Nephron progenitor cell (in vitro differentiated cells): ENCODE measurements around the gene ZNF479.
"Not testable (repeated sequence)": the region's sequence is repeated elsewhere in the genome, so short reads cannot be mapped to it uniquely, and the experiment has no call there.

Experiments used
- DNase-seq: peaks from one replicate; pipeline ENCODE4 v3.0.0; 2021
- H3K27ac Mint-ChIP-seq: 2 replicates; pipeline ENCODE4 v1.8.0; 2021; ENCODE audit warnings: mild to moderate bottlenecking, moderate library complexity, mixed read lengths
- H3K27me3 Mint-ChIP-seq: 2 replicates; pipeline ENCODE4 v1.8.0; 2021; ENCODE audit warnings: mild to moderate bottlenecking, low read depth, mixed read lengths; ENCODE audit not compliant: poor library complexity
- H3K36me3 Mint-ChIP-seq: 2 replicates; pipeline ENCODE4 v1.8.0; 2021; ENCODE audit warnings: low read depth, mixed read lengths
- H3K4me1 Mint-ChIP-seq: 2 replicates; pipeline ENCODE4 v1.8.0; 2021; ENCODE audit warnings: mixed read lengths
- H3K4me3 Mint-ChIP-seq: 2 replicates; pipeline ENCODE4 v1.8.0; 2021; ENCODE audit warnings: mild to moderate bottlenecking, moderate library complexity, mixed read lengths
- H3K9me3 Mint-ChIP-seq: 2 replicates; pipeline ENCODE4 v1.8.0; 2021; ENCODE audit warnings: mild to moderate bottlenecking, moderate library complexity, mixed read lengths
- CTCF ChIP-seq: fragments of 200-600 bp; sonication (generic); IDR thresholded peaks from 2 replicates; pipeline ENCODE4 v1.5.0; 2021; ENCODE audit warnings: antibody characterized with exemption

Gene ZNF479

GRCh38 chr7:57132336-57132735 lies at the start of gene ZNF479:
Gene ZNF479 (minus strand): TSS chr7:57132436. CDS start chr7:57132324, 112 bp downstream.
- peaks cover 93% of the 10 kb centered on the region for H3K9me3 Mint-ChIP-seq

GRCh38 chr7:57182031-57182430 lies 49.8 kb upstream of the ZNF479 start:
- Mint-ChIP-seq H3K27me3 (no peaks in the 10 kb centered on the region), H3K4me1 (no peaks in the 10 kb centered on the region), H3K9me3 (peaks cover 59% of the 10 kb centered on the region), H3K4me3 (no peak overlapping the region), H3K27ac (no peak overlapping the region), H3K36me3 (peaks cover 10% of the 10 kb centered on the region)
- DNase-seq = no peak
- no peak for TF ChIP-seq CTCF

More at GRCh38 chr7:57132336-57132735, at the start of gene ZNF479:
- not testable (repeated sequence) for H3K4me1 Mint-ChIP-seq, H3K27ac Mint-ChIP-seq, H3K36me3 Mint-ChIP-seq, DNase-seq, H3K4me3 Mint-ChIP-seq, H3K27me3 Mint-ChIP-seq

- Mint-ChIP-seq H3K36me3 (peaks cover 10% of the 10 kb centered on the region), H3K4me3 (no peak overlapping the region), H3K4me1 (no peaks in the 10 kb centered on the region), H3K27ac (no peak overlapping the region), H3K9me3 (peaks cover 63% of the 10 kb centered on the region), H3K27me3 (no peaks in the 10 kb centered on the region)
- TF ChIP-seq CTCF = no peak
- DNase-seq = no peak
Observed at GRCh38 chr7:57181281-57181680, 49.0 kb upstream of the ZNF479 start.

- Mint-ChIP-seq H3K27me3 (no peaks in the 10 kb centered on the region), H3K4me3 (no peak overlapping the region), H3K27ac (no peak overlapping the region), H3K36me3 (peaks cover 10% of the 10 kb centered on the region), H3K4me1 (no peaks in the 10 kb centered on the region), H3K9me3 (peaks cover 63% of the 10 kb centered on the region)
- DNase-seq = no peak
- no peak for TF ChIP-seq CTCF
Observed at GRCh38 chr7:57179776-57180415, 47.7 kb upstream of the ZNF479 start.

- H3K27me3 Mint-ChIP-seq = no peaks in the 10 kb centered on the region
Observed at GRCh38 chr7:57178768-57179139, 46.5 kb upstream of the ZNF479 start.

More at GRCh38 chr7:57178768-57179139, 46.5 kb upstream of the ZNF479 start:
- TF ChIP-seq CTCF = no peak
- Mint-ChIP-seq H3K4me3 (no peak overlapping the region), H3K4me1 (no peaks in the 10 kb centered on the region), H3K36me3 (peaks cover 10% of the 10 kb centered on the region), H3K9me3 (peaks cover 58% of the 10 kb centered on the region), H3K27ac (no peak overlapping the region)
- no peak for DNase-seq
